ENCODE data around the gene HECA. TPM values are rescaled to one million over a fixed set of nuclear protein-coding genes. Genes with fewer than 3 reads are reported as not detected.

The HECA gene, protein sequence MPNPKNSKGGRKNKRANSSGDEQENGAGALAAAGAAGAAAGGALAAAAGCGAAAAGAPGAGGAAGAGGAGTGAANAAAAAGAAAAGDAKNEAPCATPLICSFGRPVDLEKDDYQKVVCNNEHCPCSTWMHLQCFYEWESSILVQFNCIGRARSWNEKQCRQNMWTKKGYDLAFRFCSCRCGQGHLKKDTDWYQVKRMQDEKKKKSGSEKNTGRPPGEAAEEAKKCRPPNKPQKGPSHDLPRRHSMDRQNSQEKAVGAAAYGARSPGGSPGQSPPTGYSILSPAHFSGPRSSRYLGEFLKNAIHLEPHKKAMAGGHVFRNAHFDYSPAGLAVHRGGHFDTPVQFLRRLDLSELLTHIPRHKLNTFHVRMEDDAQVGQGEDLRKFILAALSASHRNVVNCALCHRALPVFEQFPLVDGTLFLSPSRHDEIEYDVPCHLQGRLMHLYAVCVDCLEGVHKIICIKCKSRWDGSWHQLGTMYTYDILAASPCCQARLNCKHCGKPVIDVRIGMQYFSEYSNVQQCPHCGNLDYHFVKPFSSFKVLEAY
- 13.5 and 14.1 TPM in 2 replicates for total RNA-seq

DNA sequence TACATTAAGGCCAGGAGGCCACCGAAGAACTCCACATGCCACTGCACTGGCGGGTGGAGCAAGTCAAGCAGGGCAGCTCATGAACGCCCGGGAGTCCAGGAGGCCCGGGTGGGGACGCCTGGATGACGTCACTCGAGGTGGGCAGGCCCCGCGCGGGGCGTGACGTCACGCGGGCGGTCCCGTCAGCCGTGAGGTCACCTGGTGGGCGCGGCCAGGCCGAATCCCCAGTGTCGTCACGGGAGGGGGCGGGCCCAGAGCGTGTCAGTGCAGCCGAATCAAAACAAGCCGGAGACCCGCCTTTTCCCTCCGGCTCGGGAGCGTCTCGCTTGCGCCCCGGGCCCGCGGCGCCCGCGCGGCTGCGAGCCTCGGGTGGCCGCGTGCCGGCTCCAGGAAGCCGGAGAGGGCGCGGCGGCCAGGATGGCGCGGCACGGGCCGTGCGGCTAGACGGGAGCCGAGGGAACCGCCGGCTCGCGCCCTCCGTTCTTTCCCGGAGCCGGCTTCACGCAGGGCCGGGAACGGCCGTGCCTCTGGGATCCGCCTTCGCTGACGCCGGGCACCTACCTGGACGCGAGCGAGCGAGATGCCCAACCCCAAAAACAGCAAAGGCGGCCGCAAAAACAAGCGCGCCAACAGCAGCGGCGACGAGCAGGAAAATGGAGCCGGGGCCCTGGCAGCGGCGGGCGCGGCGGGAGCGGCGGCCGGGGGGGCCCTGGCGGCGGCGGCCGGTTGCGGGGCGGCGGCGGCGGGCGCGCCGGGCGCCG lies at the start of gene HECA:
TSS of gene HECA (plus strand) at position 264 of the 761 bp plus-strand sequence. CDS start at position 581, 317 bp downstream.

Other genes with a start within 250 kb of the HECA start
- 33.7 and 51.3 TPM in 2 replicates for gene REPS1, start 146.8 kb upstream of the HECA start, total RNA-seq
- gene ABRACL, start 106.3 kb upstream of the HECA start, total RNA-seq = 46.2 and 64.5 TPM in 2 replicates
- gene TXLNB, start 156.9 kb downstream of the HECA start, total RNA-seq = under 0.01 TPM in 1 of 2 replicates, not detected in the other
- gene CITED2, start 239.6 kb downstream of the HECA start, total RNA-seq = 267 and 303 TPM in 2 replicates

All from cardiac atrium fibroblast (primary cell).